Esophagus (tissue), 2 donors: ENCODE results near the gene CNNM1. TPM values are rescaled to one million over a fixed set of nuclear protein-coding genes. Genes with fewer than 3 reads are reported as not detected.

Source experiments
- H3K27ac ChIP-seq, 2 donors: one replicate each; pipeline ENCODE4 v1.5.1; 2013; ENCODE audit warnings: low read depth in 2 of 2, mild to moderate bottlenecking in 2 of 2, inconsistent platforms in 1 of 2, low read length in 1 of 2, moderate library complexity in 1 of 2
- H3K27me3 ChIP-seq, 2 donors: one replicate each; pipeline ENCODE4 v1.6.1; 2013; ENCODE audit warnings: low read length in 2 of 2, control low read depth in 1 of 2, mild to moderate bottlenecking in 1 of 2; ENCODE audit not compliant: insufficient read depth in 2 of 2, control insufficient read depth in 1 of 2
- H3K36me3 ChIP-seq, 2 donors: one replicate each; pipeline ENCODE4 v1.6.1; 2013; ENCODE audit warnings: low read length in 1 of 2; ENCODE audit not compliant: control insufficient read depth in 2 of 2, insufficient read depth in 2 of 2
- H3K4me1 ChIP-seq, 2 donors: one replicate each; pipeline ENCODE4 v1.6.1; 2013; ENCODE audit warnings: low read length in 1 of 2; ENCODE audit not compliant: control insufficient read depth in 2 of 2, insufficient read depth in 2 of 2
- H3K4me3 ChIP-seq, 2 donors: one replicate each; pipeline ENCODE4 v1.5.1; 2013; ENCODE audit warnings: low read length in 2 of 2, mild to moderate bottlenecking in 2 of 2, low read depth in 1 of 2, moderate library complexity in 1 of 2
- H3K9me3 ChIP-seq, 2 donors: one replicate each; pipeline ENCODE4 v1.6.1; 2013; ENCODE audit warnings: mild to moderate bottlenecking in 2 of 2, low read depth in 1 of 2, low read length in 1 of 2, moderate library complexity in 1 of 2; ENCODE audit not compliant: control insufficient read depth in 2 of 2, insufficient read depth in 1 of 2
- WGBS, 2 donors: extraction: QIAGEN DNeasy Blood & Tissue Kit; methylation state at CpG; one replicate each; pipeline ENCODE4 v1.1.7; 2013; 5-methylcytosine and 5-hydroxymethylcytosine counted together
- polyA plus RNA-seq, 2 donors: library from polyadenylated mRNA; stranded (reverse); fragments of 200-250 nt; gene quantifications; one replicate each; pipeline ENCODE4 v1.2.3, GENCODE V29; 2013
- donor health status: healthy with polysubstance abuse.
- donor health status: Bipolar disorder and iron deficiency.

Gene CNNM1
- polyA plus RNA-seq, 2 donors, result 0.61 to 0.81 TPM

DNA sequence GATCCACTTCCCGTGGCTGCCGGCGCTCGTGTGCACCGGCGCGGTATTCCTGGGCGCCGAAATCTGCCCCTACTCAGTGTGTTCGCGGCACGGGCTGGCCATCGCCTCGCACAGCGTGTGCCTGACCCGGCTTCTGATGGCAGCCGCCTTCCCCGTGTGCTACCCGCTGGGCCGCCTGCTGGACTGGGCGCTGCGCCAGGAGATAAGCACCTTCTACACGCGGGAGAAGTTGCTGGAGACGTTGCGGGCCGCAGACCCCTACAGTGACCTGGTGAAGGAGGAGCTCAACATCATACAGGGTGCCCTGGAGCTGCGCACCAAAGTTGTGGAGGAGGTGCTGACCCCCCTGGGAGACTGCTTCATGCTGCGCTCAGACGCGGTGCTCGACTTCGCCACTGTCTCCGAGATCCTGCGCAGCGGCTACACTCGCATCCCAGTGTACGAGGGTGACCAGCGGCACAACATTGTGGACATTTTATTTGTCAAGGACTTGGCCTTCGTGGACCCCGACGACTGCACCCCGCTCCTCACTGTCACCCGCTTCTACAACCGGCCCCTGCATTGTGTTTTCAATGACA is 1.3 kb downstream of the CNNM1 start:
- Histone ChIP-seq H3K27ac (no peak overlapping the region), H3K36me3 (no peaks in the 10 kb centered on the region), H3K4me1 (peaks cover 6 to 17% of the 10 kb centered on the region in 2 donors), H3K9me3 (no peaks in the 10 kb centered on the region), H3K27me3 (no peaks in the 10 kb centered on the region), H3K4me3 (peak overlapping the region; percentile 52 to 53)
- WGBS, 2 donors, result 36% methylated on average over 37 to 45 of the region's 45 CpGs

DNA sequence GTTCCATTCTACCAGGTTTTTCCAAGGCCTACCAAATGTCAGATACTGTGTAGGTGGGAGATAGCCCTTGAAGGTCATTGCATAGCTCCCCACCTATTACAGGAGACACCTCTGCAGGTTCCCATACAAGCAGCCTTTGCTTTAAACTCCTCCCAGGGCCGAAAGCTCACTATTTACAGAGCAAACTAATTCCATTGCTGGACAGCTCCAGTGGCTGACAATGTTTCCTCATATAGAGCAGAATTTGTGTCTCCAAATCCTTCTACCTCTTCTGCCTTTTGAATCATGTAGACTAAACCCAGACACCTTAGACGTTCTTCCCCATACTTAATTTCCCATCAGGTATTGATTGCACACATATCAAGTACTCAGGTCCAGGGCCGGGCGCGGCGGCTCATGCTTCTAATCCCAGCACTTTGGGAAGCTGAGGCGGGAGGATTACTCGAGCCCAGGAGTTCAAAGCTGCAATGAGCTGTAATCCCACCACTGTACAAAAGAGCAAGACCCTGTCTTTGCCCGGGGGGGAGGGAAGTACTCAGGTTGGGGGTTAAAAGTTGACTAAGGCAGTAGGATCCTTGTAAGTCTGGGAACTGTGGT is 2.1 kb downstream of the CNNM1 start:
- H3K9me3 ChIP-seq, result no peaks in the 10 kb centered on the region
- no peak overlapping the region for H3K4me3 ChIP-seq
- H3K4me1 ChIP-seq, result peaks cover 6 to 17% of the 10 kb centered on the region in 2 donors
- WGBS, 2 donors, result 73 to 78% methylated on average over 9 of the region's 9 CpGs
- no peaks in the 10 kb centered on the region for H3K36me3 ChIP-seq
- H3K27ac ChIP-seq, result no peak overlapping the region
- no peaks in the 10 kb centered on the region for H3K27me3 ChIP-seq

GRCh38 chr10:99337311-99337811 is 8.2 kb downstream of the CNNM1 start:
- Histone ChIP-seq H3K27me3 (no peaks in the 10 kb centered on the region), H3K27ac (no peak overlapping the region), H3K9me3 (no peaks in the 10 kb centered on the region), H3K4me1 (no peaks in the 10 kb centered on the region), H3K36me3 (no peaks in the 10 kb centered on the region), H3K4me3 (no peak overlapping the region)
- WGBS, 2 donors, result 40 to 50% methylated on average over 2 of the region's 2 CpGs

- Histone ChIP-seq H3K4me3 (no peak overlapping the region), H3K9me3 (no peaks in the 10 kb centered on the region), H3K36me3 (no peaks in the 10 kb centered on the region), H3K4me1 (no peaks in the 10 kb centered on the region), H3K27me3 (no peaks in the 10 kb centered on the region), H3K27ac (no peak overlapping the region)
Measured at GRCh38 chr10:99337901-99338300, 8.7 kb downstream of the CNNM1 start.

DNA sequence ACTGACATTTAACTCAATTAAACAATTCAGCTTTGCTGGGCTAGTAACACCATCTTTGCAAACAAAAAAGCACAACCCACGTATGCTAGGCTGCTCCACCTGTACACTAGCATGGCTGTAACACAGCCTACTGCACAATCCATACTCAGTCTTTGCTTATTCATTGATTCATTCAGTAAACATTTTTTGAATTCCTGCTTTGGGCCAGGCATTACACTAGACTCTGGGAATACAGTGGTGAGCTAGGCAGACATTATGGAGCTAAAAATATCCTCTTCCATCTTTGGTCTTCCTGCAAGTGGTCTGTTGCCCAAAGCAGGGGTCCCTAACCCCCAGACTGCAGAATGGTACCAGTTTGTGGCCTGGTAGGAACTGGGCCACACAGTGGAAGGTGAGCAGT is 9.9 kb downstream of the CNNM1 start:
- Histone ChIP-seq H3K27ac (no peak overlapping the region), H3K4me3 (no peak overlapping the region)
- 48 to 58% methylated on average over 1 of the region's 1 CpG for WGBS, 2 donors

DNA sequence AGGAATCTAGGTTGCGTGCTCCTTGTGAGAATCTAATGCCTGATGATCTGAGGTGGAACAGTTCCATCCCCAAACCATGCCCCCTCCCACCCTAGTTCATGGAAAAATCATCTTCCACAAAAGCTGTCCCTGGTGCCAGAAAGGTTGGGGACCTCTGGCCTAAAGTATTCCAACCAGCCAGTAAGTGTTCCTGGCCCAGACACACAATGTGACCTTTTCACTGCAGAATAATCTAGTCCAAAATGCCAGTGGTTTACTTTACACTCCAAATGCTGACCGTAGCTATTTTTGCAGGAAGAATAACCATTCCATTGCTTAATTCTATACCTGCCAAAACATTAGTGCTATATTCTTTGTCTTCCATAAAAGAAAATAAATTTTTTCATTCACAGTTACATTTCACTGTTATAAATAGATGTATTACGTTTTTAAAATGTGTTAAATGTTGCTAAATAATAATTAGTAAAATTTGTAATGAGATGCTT is 10.4 kb downstream of the CNNM1 start:
- WGBS, 2 donors, result 82 to 85% methylated on average over 3 of the region's 3 CpGs
- H3K27ac ChIP-seq, result no peak overlapping the region

More for the DNA sequence above, 9.9 kb downstream of the CNNM1 start:
- no peaks in the 10 kb centered on the region for H3K4me1 ChIP-seq
- no peaks in the 10 kb centered on the region for H3K27me3 ChIP-seq
- no peaks in the 10 kb centered on the region for H3K9me3 ChIP-seq
- H3K36me3 ChIP-seq, result no peaks in the 10 kb centered on the region

DNA sequence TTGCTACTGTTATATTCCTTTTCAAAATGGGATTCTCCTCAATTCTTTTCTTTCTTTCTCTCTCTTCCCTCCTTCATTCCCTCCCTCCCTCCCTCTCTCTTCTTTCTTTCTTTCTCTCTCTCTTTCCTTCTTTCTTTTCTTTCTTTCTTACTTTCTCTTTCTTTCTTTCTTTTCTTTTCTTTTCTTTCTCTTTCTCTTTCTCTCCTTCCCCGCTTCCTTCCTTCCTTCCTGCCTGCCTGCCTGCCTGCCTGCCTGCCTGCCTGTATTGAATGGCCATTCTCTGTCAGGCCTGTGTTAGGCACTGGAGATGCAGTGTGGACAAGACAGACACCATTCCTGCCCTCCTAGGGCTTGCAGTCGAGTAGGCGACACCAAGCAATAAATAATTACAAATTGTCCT is 11.5 kb downstream of the CNNM1 start:
- H3K4me1 ChIP-seq, result no peaks in the 10 kb centered on the region
- no peak overlapping the region for H3K4me3 ChIP-seq
- H3K36me3 ChIP-seq, result no peaks in the 10 kb centered on the region
- no peaks in the 10 kb centered on the region for H3K9me3 ChIP-seq
- H3K27me3 ChIP-seq, result no peaks in the 10 kb centered on the region
- 85 to 92% methylated on average over 3 of the region's 3 CpGs for WGBS, 2 donors
- H3K27ac ChIP-seq, result no peak overlapping the region

More for the DNA sequence above, 10.4 kb downstream of the CNNM1 start:
- no peaks in the 10 kb centered on the region for H3K36me3 ChIP-seq
- H3K4me3 ChIP-seq, result no peak overlapping the region
- H3K9me3 ChIP-seq, result no peaks in the 10 kb centered on the region
- no peaks in the 10 kb centered on the region for H3K4me1 ChIP-seq
- no peaks in the 10 kb centered on the region for H3K27me3 ChIP-seq

DNA sequence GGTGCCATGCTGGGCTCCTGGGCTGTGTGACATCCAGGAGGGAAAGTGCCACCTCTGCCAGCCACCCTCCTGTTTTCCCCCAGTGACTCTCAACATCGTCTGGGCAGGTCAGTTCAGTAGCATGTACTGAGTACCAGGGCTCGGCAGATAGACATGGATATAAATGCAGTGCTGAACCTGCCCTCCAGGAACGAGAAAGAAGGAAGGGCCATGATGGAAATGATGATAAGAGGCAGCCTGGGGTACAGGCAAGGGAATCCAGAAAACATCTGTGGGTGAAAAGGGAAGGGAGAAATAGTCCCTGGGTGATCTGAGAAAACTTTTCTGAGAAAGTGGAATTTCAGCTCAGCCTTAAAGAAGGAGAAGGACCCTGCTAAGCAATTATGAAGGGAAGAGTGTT is 12.1 kb downstream of the CNNM1 start:
- no peaks in the 10 kb centered on the region for H3K36me3 ChIP-seq
- H3K27ac ChIP-seq, result no peak overlapping the region
- no peaks in the 10 kb centered on the region for H3K4me1 ChIP-seq
- H3K4me3 ChIP-seq, result no peak overlapping the region
- H3K27me3 ChIP-seq, result no peaks in the 10 kb centered on the region
- 52 to 63% methylated on average over 3 of the region's 3 CpGs for WGBS, 2 donors
- no peaks in the 10 kb centered on the region for H3K9me3 ChIP-seq

DNA sequence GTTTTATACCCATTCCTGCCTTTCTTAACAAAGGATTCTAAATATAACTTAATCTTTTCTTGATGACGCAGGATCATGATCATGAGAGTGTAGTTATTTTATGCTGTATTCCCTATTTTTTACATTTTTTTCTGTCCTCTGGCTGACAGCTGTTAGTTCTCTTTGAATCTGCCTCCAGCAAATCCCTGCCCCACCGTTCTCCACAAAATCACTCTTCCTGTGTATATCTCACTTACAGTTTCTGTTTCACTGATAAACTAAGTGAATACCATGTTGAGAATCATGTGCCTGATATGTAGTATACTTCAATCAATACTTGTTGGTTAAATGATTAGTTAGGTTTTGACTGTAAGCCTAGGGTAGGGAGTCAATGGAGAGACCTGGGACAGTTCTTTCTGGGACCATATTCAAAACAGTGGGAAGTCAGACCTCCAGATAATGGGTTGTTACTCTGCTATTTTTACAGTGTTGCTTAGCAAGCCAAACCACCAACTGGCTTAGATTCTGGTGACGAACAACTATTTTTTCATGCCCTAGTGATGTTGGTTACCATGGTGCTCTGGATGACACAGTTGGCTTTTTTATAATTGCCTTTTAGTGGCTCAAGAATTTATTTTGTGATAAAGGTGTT is 12.8 kb downstream of the CNNM1 start:
- Histone ChIP-seq H3K4me1 (no peaks in the 10 kb centered on the region), H3K27ac (no peak overlapping the region), H3K4me3 (no peak overlapping the region), H3K27me3 (no peaks in the 10 kb centered on the region), H3K36me3 (no peaks in the 10 kb centered on the region), H3K9me3 (no peaks in the 10 kb centered on the region)
- WGBS, 2 donors, result 44 to 45% methylated on average over 3 of the region's 3 CpGs
